Measurements from ENCODE around the gene TRAF7.
"Not testable (repeated sequence)": the region's sequence is repeated elsewhere in the genome, so short reads cannot be mapped to it uniquely, and the experiment has no call there.

TRAF7 gene

GRCh38 chr16:2186064-2186463 lies 30.5 kb downstream of the TRAF7 start:
- DNase-seq = no peak

GRCh38 chr16:2186505-2186904 lies 30.9 kb downstream of the TRAF7 start:
- no peak for DNase-seq

GRCh38 chr16:2187212-2187611 lies 31.6 kb downstream of the TRAF7 start:
- DNase-seq = no peak

DNA sequence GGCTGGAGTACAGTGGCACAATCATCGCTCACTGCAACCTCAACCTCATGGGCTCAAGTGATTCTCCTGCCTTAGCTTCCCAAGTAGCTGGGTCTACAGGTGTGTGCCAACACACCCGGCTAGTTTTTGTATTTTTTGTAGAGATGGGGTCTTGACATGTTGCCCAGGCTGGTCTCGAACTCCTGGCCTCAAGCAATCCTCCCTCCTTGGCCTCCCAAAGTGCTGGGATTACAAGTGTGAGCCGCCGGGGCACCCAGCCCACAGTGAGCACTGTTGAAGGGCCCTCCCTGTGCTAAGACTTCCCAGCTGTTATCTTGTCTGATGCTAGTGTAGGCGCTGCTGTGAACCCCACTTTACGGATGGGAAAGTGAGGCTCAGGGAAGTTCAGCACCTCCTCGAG lies 32.8 kb downstream of the TRAF7 start:
- DNase-seq = no peak

GRCh38 chr16:2189252-2189893 lies 33.8 kb downstream of the TRAF7 start:
- DNase-seq = no peak

- DNase-seq = no peak
Measured at GRCh38 chr16:2190002-2190658, 34.5 kb downstream of the TRAF7 start.

DNA sequence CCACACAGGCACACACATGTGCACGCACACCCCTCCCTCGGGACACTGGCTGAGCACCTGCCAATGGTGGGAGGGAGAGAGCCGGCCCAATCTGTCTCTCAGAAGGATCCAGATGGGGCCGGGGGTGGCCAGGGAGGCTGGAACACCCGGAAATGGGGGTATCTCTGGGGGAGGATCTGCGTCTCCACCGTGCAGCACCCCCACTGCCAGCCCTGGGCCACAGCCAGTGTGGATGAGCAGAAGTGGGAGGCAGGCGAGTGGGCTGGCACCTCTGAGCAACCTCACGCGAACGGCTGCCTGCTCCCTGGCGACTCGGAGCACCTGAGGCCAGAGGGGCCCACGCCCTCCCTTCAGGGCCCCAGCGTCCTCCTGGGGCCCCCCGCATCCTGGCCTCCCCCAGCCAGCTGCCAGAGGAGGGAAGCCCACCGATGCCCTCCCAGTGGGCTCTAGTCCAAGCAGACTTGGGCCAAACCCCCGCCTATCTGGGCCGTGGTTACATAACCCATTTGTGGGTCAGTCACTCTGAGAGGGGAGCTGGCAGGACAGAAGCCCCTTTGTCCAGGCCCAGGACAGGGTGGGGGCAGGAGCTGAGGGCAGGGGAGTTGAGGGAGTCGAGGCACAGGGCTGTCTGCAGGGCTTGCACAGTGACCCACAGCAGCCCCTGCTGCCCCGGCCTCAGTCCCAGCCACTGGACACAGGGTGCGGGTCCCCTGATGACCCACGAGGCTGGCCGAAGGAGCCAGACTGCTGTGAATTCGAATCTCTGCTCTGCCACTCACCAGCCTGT lies 35.3 kb downstream of the TRAF7 start:
- no peak for DNase-seq

- DNase-seq = no peak
Measured at GRCh38 chr16:2191446-2191706, 35.8 kb downstream of the TRAF7 start.

DNA sequence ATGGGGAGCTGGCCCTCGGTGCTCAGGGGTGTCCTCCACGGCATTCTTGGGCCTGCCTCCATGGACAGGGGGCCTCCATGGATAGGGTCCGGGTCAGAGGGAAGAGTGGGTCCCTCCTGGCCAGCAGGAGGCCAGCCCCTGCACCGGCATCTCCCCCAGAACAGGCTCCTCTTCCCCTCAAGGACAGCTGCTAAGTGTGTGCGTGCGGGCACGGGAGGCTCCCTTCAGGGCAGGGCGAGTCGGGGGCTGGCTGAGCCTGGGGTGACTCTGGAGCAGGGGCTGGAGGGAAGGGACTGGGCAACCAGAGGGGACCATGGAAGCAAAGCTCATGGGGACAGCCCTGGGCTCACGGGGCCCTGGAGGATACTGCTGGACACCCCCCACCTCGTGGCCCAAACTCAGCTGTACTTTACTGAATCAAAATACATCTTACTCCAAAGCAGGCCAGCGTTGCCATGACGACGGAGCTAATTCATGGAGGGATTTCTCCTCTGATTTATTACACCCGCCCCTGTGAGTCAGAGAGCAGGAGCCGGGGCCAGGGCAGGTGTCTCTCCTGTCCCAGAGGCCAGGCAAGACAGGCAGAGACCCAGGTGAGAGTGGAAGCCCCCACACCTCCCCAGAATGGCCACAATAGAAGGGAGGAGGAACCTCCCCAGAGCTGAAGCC lies 38.7 kb downstream of the TRAF7 start:
- no peak for DNase-seq

- DNase-seq = peak; percentile 68
Measured at GRCh38 chr16:2194852-2195321, 39.3 kb downstream of the TRAF7 start.

GRCh38 chr16:2195322-2196161 lies 40.0 kb downstream of the TRAF7 start:
- DNase-seq = no peak

DNA sequence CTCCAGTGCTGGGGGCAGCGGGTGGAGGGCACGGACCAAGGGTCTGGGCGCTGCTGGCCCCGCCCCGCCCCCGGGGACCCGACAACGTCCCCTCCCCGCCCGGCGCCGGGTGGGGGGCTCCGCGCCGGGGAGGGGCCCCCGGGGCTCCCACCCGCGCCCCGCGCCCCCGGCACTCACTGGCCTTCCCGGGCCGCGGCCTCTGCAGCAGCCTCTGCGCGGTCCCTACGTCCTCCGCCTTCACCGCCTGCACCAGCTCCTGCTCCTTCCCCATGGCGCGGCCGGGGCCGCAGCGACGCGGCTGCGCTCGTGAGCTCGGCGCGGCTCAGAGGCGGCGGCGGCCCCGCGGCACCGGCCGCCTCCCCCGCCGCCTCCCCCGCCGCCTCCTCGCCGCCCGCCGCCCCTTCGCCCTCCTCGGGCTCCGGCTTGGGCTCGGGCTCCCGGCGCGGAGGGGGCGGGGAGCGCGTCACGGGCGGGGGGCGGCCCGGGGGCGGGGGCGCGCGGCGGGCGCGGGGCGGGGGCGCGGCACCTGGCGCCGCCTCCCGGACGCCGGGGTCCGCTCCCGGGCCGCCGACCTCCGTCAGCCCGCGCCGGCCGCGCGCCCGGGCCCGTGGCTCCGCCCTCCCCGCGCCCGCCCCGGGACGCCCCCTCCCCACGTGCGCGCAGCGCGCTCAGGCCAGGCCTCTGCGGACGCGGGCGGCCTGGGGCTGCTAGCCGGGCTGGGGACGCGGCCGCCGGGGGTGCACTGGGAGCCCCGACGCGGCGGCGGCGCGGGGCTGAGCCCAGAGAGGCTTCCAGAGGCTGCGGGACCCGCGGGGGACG lies 40.8 kb downstream of the TRAF7 start, which contains the start of gene CASKIN1:
CASKIN1 (minus strand) TSS at position 444 of the 819 bp plus-strand sequence; CDS start at position 271, 173 bp downstream.
- DNase-seq = no peak

- DNase-seq = no peak
Measured at GRCh38 chr16:2196981-2197511, 41.5 kb downstream of the TRAF7 start.

DNA sequence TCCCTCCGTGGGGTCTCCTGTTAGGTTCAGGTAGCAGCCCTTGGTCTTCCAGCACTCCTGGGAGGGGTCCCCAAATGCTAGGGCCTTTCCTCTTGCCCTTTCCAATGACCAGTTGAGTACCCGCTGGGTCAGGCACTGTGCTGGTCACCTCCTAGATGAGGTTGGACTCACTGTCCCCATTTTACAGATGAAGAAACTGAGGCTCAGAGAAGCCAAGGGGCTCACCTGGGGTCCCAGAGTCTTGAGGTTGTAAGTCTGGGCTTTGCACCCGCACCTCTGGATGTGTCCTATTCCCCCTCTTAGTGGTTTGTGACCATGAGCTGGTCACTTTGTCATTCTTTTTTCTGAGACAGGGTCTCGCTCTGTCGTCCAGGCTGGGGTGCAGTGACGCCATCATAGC lies 42.2 kb downstream of the TRAF7 start:
- DNase-seq = no peak

- DNase-seq = no peak
Measured at GRCh38 chr16:2198283-2198682, 42.7 kb downstream of the TRAF7 start.

DNA sequence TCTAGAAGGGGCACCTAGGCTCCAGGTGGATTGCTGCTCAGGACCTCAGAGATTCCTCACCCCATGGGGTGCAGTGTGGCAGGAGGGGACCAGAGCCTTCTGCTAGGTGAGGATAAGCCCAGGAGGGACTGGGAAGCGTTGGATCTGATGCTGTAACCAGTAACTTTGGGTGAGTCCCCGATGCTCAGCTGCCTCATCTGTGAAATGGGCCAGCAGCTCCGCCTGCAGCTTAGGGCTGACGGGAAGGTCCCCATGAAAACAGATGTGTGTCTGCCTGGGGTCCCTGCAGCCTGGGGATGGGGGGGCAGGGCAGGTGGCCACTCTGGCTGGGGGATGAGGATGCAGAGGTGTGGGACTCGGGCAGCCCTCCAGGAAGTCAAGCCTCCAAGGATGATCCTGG lies 43.5 kb downstream of the TRAF7 start:
- no peak for DNase-seq

GRCh38 chr16:2199621-2200139 lies 44.1 kb downstream of the TRAF7 start:
- DNase-seq = no peak

- no peak for DNase-seq
Measured at GRCh38 chr16:2200313-2200712, 44.7 kb downstream of the TRAF7 start.

GRCh38 chr16:2203119-2203688 lies 47.6 kb downstream of the TRAF7 start:
- DNase-seq = not testable (repeated sequence)

DNA sequence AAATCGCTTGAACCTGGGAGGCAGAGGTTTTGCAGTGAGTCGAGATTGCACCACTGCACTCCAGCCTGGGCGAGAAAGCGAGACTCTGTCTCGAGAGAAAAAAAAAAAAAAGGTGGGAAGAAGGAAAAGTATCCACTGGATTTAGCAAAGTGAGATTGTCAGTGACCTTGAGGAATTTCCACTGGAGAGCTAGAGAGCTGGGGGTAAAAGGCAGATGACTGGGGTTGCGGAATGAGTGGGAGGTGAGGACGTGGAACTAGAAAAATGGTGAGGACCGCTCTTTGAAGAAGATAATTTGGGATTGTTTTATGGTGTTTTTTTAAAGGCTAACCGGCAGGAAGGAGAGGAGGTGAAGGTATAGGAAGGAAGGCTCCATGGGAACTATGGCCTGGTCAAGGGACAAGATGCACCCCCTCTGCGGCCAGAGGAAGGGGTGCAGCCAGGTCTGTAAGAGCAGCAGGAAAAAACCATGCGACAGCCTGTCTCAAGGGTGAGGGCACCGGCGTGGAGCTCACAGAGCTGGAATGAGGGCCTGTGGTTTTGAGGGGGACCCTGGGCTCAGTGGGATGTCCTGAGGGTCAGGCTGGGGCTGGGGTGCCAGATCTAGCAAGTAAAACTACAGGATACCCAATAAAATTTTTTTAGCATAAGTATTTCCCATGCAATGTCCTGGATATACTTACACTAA lies 49.0 kb downstream of the TRAF7 start:
- no peak for DNase-seq

Data from DMS79 (cell line).